K562 (cell line): ENCODE measurements around the gene TIFAB. TPM values are rescaled to one million over a fixed set of nuclear protein-coding genes. Genes with fewer than 3 reads are reported as not detected.

Experiments
- polyA plus RNA-seq, 8 experiments: library from polyadenylated mRNA; depleted of rRNA in 4 of 8; stranded (reverse) in 5 of 8; unstranded in 3 of 8; fragments of >200 nt; fragmentation: Nextera tagmentation in 2 of 8; fragmentation: Illumina TruSeq in 1 of 8; extraction: Ambion mirVana in 2 of 8; extraction: Trizol in 1 of 8; gene quantifications; 2 replicates each; pipeline versions ENCODE4 v1.2.1 to v1.2.3, GENCODE V29; 2011 to 2014; ENCODE audit warnings: inconsistent platforms in 1 of 8, missing spikeins in 1 of 8
- small RNA-seq: library from RNA; depleted of rRNA; stranded (forward); fragments of <200 nt; gene quantifications from one replicate; pipeline ENCODE3, GENCODE V24; 2014
- total RNA-seq, 7 experiments: library from RNA; depleted of rRNA in 6 of 7; stranded (reverse); fragments of >200 nt in 6 of 7; fragmentation: Illumina TruSeq in 2 of 7; extraction: Trizol in 2 of 7; gene quantifications; 2 replicates each; pipeline versions ENCODE4 v1.2.1 to v1.2.3, GENCODE V29; 2011 to 2021; ENCODE audit warnings: low replicate concordance in 1 of 7

TIFAB gene
- total and polyA plus RNA-seq, 9 of the 15 experiments (the other 6 are each of a cell fraction or from before 2014, with no cell fraction given) = not detected

Small RNAs within 50 kb of the gene (small RNA-seq; reads per million reads assigned to genes)
- gene DCANP1 = not detected

Other genes with a start within 250 kb of the TIFAB start
- gene MACROH2A1, start 53.1 kb downstream of the TIFAB start, total RNA-seq (2014; rRNA removed) = 289 and 378 TPM in 2 replicates
- gene MACROH2A1, start 53.1 kb downstream of the TIFAB start, total RNA-seq (2014; rRNA removed; fragmentation: Illumina TruSeq; extraction: Trizol) = 193 and 194 TPM in 2 replicates
- gene MACROH2A1, start 53.1 kb downstream of the TIFAB start, total RNA-seq (2015; rRNA removed; fragmentation: Illumina TruSeq; extraction: Trizol) = 232 and 234 TPM in 2 replicates
- 211 and 235 TPM in 2 replicates for gene MACROH2A1, start 53.1 kb downstream of the TIFAB start, total RNA-seq (2021)
- 134 and 150 TPM in 2 replicates for gene MACROH2A1, start 53.1 kb downstream of the TIFAB start, polyA plus RNA-seq (2011; rRNA removed)
- gene MACROH2A1, start 53.1 kb downstream of the TIFAB start, polyA plus RNA-seq (2014; fragmentation: Illumina TruSeq; extraction: Trizol) = 244 and 259 TPM in 2 replicates
- gene MACROH2A1, start 53.1 kb downstream of the TIFAB start, polyA plus RNA-seq (2014; fragmentation: Nextera tagmentation; extraction: Ambion mirVana) = 10 to 100 TPM; 44.9 to 52.0 TPM
- gene MACROH2A1, start 53.1 kb downstream of the TIFAB start, polyA plus RNA-seq (2014; rRNA removed) = 184 and 205 TPM in 2 replicates
- not detected in 2 replicates for gene DCANP1, start 5.0 kb downstream of the TIFAB start, total RNA-seq (2014; rRNA removed)
- not detected in 2 replicates for gene DCANP1, start 5.0 kb downstream of the TIFAB start, total RNA-seq (2014; rRNA removed; fragmentation: Illumina TruSeq; extraction: Trizol)
- gene DCANP1, start 5.0 kb downstream of the TIFAB start, total RNA-seq (2015; rRNA removed; fragmentation: Illumina TruSeq; extraction: Trizol) = not detected in 2 replicates
- gene DCANP1, start 5.0 kb downstream of the TIFAB start, total RNA-seq (2021) = not detected in 2 replicates
- gene DCANP1, start 5.0 kb downstream of the TIFAB start, polyA plus RNA-seq (2011; rRNA removed) = not detected in 2 replicates
- not detected in 2 replicates for gene DCANP1, start 5.0 kb downstream of the TIFAB start, polyA plus RNA-seq (2014; fragmentation: Illumina TruSeq; extraction: Trizol)
- gene DCANP1, start 5.0 kb downstream of the TIFAB start, polyA plus RNA-seq (2014; fragmentation: Nextera tagmentation; extraction: Ambion mirVana) = not detected
- not detected in 2 replicates for gene DCANP1, start 5.0 kb downstream of the TIFAB start, polyA plus RNA-seq (2014; rRNA removed)
- not detected in 2 replicates for gene NEUROG1, start 83.6 kb upstream of the TIFAB start, total RNA-seq (2014; rRNA removed)
- not detected in 2 replicates for gene NEUROG1, start 83.6 kb upstream of the TIFAB start, total RNA-seq (2014; rRNA removed; fragmentation: Illumina TruSeq; extraction: Trizol)
- not detected in 2 replicates for gene NEUROG1, start 83.6 kb upstream of the TIFAB start, total RNA-seq (2015; rRNA removed; fragmentation: Illumina TruSeq; extraction: Trizol)
- gene NEUROG1, start 83.6 kb upstream of the TIFAB start, total RNA-seq (2021) = not detected in 2 replicates
- gene NEUROG1, start 83.6 kb upstream of the TIFAB start, polyA plus RNA-seq (2011; rRNA removed) = not detected in 2 replicates
- gene NEUROG1, start 83.6 kb upstream of the TIFAB start, polyA plus RNA-seq (2014; fragmentation: Illumina TruSeq; extraction: Trizol) = not detected in 2 replicates
- gene NEUROG1, start 83.6 kb upstream of the TIFAB start, polyA plus RNA-seq (2014; fragmentation: Nextera tagmentation; extraction: Ambion mirVana) = not detected
- not detected in 2 replicates for gene NEUROG1, start 83.6 kb upstream of the TIFAB start, polyA plus RNA-seq (2014; rRNA removed)
- gene CXCL14, start 126.6 kb upstream of the TIFAB start, total RNA-seq (2014; rRNA removed) = not detected in 2 replicates
- not detected in 2 replicates for gene CXCL14, start 126.6 kb upstream of the TIFAB start, total RNA-seq (2014; rRNA removed; fragmentation: Illumina TruSeq; extraction: Trizol)
- not detected in 2 replicates for gene CXCL14, start 126.6 kb upstream of the TIFAB start, total RNA-seq (2015; rRNA removed; fragmentation: Illumina TruSeq; extraction: Trizol)
- not detected in 2 replicates for gene CXCL14, start 126.6 kb upstream of the TIFAB start, total RNA-seq (2021)
- gene CXCL14, start 126.6 kb upstream of the TIFAB start, polyA plus RNA-seq (2011; rRNA removed) = not detected in 2 replicates
- not detected in 2 replicates for gene CXCL14, start 126.6 kb upstream of the TIFAB start, polyA plus RNA-seq (2014; fragmentation: Illumina TruSeq; extraction: Trizol)
- not detected for gene CXCL14, start 126.6 kb upstream of the TIFAB start, polyA plus RNA-seq (2014; fragmentation: Nextera tagmentation; extraction: Ambion mirVana)
- not detected in 2 replicates for gene CXCL14, start 126.6 kb upstream of the TIFAB start, polyA plus RNA-seq (2014; rRNA removed)